Right cardiac atrium (tissue), 5 donors: ENCODE results near the gene GPR153. TPM values are rescaled to one million over a fixed set of nuclear protein-coding genes. Genes with fewer than 3 reads are reported as not detected.
A peak's percentile ranks its signal among the peaks of the same experiment; 100 is the strongest.
"Not testable (repeated sequence)": the region's sequence is repeated elsewhere in the genome, so short reads cannot be mapped to it uniquely, and the experiment has no call there.

Source experiments
- ATAC-seq, 2 donors: fragments of 200-7000 bp; cut with Tn5 transposase; one replicate each; pipeline versions ENCODE4 v1.8.0 to v1.9.1; 2020; ENCODE audit warnings: moderate library complexity in 2 of 2, mild to moderate bottlenecking in 1 of 2
- DNase-seq, 3 donors: peaks; one replicate each; pipeline ENCODE4 v3.0.0-alpha.2; 2020
- H3K27ac ChIP-seq: one replicate; pipeline ENCODE4 v1.5.1; 2013; ENCODE audit warnings: mild to moderate bottlenecking, low read length, control low read depth, moderate library complexity
- H3K27me3 ChIP-seq: one replicate; pipeline ENCODE4 v1.6.1; 2013; ENCODE audit not compliant: control insufficient read depth, insufficient read depth
- H3K4me1 ChIP-seq: one replicate; pipeline ENCODE4 v1.6.1; 2013; ENCODE audit warnings: low read length; ENCODE audit not compliant: control insufficient read depth, insufficient read depth
- H3K4me3 ChIP-seq: one replicate; pipeline ENCODE4 v1.5.1; 2013; ENCODE audit warnings: low read length, control low read depth
- H3K9me3 ChIP-seq: one replicate; pipeline ENCODE4 v1.6.1; 2013; ENCODE audit warnings: low read length; ENCODE audit not compliant: control insufficient read depth
- WGBS: extraction: QIAGEN DNeasy Blood & Tissue Kit; methylation state at CpG from one replicate; pipeline ENCODE4 v1.1.7; 2013; 5-methylcytosine and 5-hydroxymethylcytosine counted together
- intact Hi-C, 4 donors: fragments of 100-400 bp; cut with DNase I; formaldehyde crosslinking; loops; one replicate each; pipeline versions ENCODE4 v1.11.0 to v1.14.0; 2022 to 2023
- long read RNA-seq, 4 donors: library from polyadenylated mRNA; unstranded; transcript quantifications; one replicate each; pipeline ENCODE4 v2.0.0, GENCODE V29; 2020 to 2021
- polyA plus RNA-seq: library from polyadenylated mRNA; stranded (reverse); fragments of 200-250 nt; gene quantifications from one replicate; pipeline ENCODE4 v1.2.3, GENCODE V29; 2013
- total RNA-seq, 4 donors: library from RNA; stranded (reverse); fragmentation: NEBNext Ultra II Directional; extraction: Animal tissue kit (Norgen Biotek cat#: 25700); gene quantifications; one replicate each; pipeline ENCODE4 v1.2.1, GENCODE V29; 2021
- donor health status: healthy with polysubstance abuse.
- donor health status: DM: no; HTN: yes; CAD: no.
- donor health status: DM: no; HTN: no; CAD: no.
- donor health status: DM: no; HTN: yes; CAD: no; lungs with severe emphysema.
- donor health status: DM: yes; HTN: yes; CAD: no.

Gene GPR153
- total RNA-seq (10 to 100 TPM in 2 of 4 donors, 1 to 10 TPM in 2; 6.7 to 14.3 (median 10.5) TPM), polyA plus RNA-seq (9.3 TPM)
- long read RNA-seq, donor 1, full-length matches to known transcripts: 4 of 47 reads
- long read RNA-seq, donor 1, partial matches to known transcripts: 39 of 47 reads
- long read RNA-seq, donor 1, other reads (novel, unspliced or antisense): 4 of 47 reads
- long read RNA-seq, donor 2, full-length matches to known transcripts: 7 of 30 reads
- long read RNA-seq, donor 2, partial matches to known transcripts: 10 of 30 reads
- long read RNA-seq, donor 2, other reads (novel, unspliced or antisense): 13 of 30 reads
- long read RNA-seq, donor 3, partial matches to known transcripts: 25 of 27 reads
- long read RNA-seq, donor 3, other reads (novel, unspliced or antisense): 2 of 27 reads
- long read RNA-seq, donor 4, full-length matches to known transcripts: 11 of 61 reads
- long read RNA-seq, donor 4, partial matches to known transcripts: 13 of 61 reads
- long read RNA-seq, donor 4, other reads (novel, unspliced or antisense): 37 of 61 reads

DNA sequence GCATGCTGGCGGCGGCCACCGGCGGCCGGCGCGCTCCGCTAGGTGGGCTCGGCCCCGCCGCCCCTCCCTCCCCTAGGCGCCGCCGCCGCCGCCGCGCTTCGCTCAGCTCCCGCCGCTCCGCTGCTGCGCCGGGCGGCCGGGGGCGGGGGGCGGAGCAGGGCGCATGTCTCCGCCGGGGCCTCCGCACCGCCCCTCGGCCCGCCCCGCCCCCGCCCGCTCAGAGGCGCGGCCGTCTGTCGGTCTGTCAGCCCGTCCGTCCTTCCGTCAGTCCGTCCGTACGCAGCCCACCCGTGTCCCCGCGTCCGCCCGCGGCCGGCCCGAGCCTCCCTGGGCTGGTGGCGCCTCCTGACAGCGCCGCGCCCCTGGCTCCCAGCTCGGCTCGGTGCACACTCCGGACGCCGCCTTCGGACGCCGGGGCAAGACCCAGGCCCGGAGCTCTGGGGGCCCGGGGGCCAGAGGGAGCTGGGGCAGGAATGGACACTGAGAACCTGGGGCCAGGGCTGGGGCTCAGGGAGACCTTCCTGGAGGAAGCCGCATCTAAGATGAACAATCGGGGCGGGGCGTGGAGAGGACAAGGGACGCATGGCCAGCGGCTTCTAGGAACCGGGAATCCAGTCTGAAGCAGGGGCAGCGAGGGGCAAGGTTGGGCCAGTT lies at the start of gene GPR153:
Gene GPR153 (minus strand): TSS at position 138 of the 654 bp plus-strand sequence. CDS start 6,193 bp downstream, outside the sequence.
- intact Hi-C loops: no loop called here
- Histone ChIP-seq H3K9me3 (no peaks in the 10 kb centered on the region), H3K27ac (no peak within 1 kb of the TSS), H3K27me3 (no peaks in the 10 kb centered on the region), H3K4me3 (peak within 1 kb of the TSS; percentile 64), H3K4me1 (no peaks in the 10 kb centered on the region)
- WGBS: 1% methylated on average over 78 of the region's 78 CpGs
- DNase-seq (peak; percentile 58 to 87 (median 79)), ATAC-seq (peak; percentile 57 to 59)

DNA sequence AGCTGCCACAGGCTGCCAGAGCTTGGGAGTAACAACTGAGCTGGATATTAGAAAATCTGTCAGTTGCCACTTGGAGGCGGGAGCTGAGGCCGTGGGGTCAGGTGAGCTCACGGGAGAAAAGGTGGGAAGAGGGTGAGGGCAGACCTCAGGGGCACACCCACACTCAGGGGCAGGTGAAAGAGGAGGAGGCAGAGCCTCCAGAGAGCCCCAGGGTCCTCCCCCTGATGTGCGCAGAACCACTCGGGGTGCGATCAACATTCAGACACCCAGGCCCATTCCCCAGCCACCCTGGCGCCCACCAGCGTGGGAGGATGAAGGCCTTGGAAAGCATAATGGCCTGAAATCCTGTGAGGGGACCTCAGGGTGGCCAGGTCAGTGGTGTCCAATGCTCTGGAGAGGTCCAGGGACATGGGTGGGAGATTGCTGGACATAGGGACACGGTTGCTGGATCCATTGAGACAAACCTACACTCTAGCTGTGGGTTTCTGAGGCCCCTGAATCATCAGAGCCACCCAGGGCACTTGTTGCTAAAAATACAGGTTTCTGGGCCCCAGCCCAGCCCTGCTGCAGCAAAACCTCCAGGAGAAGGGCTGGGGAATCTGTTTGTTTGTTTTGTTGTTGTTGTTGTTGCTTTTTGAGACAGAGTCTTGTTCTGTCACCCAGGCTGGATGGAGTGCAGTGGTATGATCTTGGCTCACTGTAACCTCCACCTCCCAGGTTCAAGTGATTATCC lies 49.4 kb upstream of the GPR153 start:
- 92% methylated on average over 9 of the region's 9 CpGs for WGBS
- Histone ChIP-seq H3K9me3 (no peaks in the 10 kb centered on the region), H3K27ac (no peak overlapping the region), H3K4me1 (no peaks in the 10 kb centered on the region), H3K27me3 (no peaks in the 10 kb centered on the region), H3K4me3 (no peak overlapping the region)
- ATAC-seq: no peak
- intact Hi-C loops: no loop called here
- no peak for DNase-seq

DNA sequence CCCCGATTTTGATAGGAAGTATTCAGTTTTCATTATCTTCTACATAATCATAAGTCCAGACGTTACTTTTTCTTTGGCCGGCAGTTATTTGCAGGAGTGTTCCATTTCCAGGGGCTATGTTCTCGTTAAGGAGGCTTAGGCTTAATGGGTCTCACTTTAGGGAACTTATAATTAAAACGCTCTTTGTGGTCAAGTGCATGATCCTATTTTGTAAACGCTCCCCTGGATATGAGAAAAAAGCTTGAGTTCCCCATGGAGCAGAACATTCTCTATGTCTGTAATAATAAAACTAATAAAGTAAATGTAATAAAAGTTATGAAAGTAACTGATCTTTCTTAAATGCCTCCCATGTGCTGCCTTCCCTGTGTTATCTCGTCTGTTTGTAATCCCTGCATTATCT lies 48.7 kb upstream of the GPR153 start:
- H3K27ac ChIP-seq: no peak overlapping the region
- H3K4me3 ChIP-seq: no peak overlapping the region
- no peaks in the 10 kb centered on the region for H3K4me1 ChIP-seq
- H3K27me3 ChIP-seq: no peaks in the 10 kb centered on the region
- no peak for DNase-seq
- intact Hi-C loops: no loop called here
- no peaks in the 10 kb centered on the region for H3K9me3 ChIP-seq
- ATAC-seq: no peak
- 83% methylated on average over 7 of the region's 7 CpGs for WGBS

DNA sequence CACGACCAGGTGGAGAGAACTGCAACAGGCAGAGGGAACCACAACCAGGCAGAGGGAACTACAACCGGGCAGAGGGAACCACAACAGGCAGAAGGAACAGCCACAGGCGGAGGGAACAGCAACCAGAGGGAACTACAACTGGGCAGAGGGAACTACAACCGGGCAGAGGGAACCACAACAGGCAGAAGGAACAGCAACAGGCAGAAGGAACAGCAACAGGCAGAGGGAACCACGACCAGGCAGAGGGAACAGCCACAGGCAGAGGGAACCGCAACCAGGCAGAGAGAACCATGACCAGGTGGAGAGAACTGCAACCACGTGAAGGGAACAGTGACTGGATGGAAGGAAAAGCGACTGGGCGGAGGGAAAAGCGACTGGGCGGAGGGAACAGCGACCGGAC lies 47.6 kb upstream of the GPR153 start:
- intact Hi-C loops: no loop called here
- H3K4me3 ChIP-seq: no peak overlapping the region
- WGBS: 95% methylated on average over 13 of the region's 13 CpGs

DNA sequence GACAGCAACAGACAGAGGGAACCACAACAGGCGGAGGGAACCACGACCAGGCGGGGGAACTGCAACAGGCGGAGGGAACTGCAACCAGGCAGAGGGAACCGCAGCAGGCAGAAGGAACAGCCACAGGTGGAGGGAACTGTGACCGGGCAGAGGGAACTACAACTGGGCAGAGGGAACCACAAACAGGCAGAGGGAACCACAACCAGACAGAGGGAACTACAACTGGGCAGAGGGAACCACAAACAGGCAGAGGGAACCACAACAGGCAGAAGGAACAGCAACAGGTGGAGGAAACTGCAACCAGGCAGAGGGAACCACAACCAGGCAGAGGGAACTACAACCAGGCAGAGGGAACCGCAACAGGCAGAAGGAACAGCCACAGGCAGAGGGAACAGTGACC lies 46.8 kb upstream of the GPR153 start:
- H3K27ac ChIP-seq, H3K4me3 ChIP-seq, H3K9me3 ChIP-seq, ATAC-seq, intact Hi-C loops, DNase-seq, H3K4me1 ChIP-seq, H3K27me3 ChIP-seq: not testable (repeated sequence)
- WGBS: 90% methylated on average over 7 of the region's 7 CpGs

More for the DNA sequence above, 47.6 kb upstream of the GPR153 start:
- H3K27ac ChIP-seq: no peak overlapping the region
- H3K4me1 ChIP-seq: no peaks in the 10 kb centered on the region
- DNase-seq (peak in 1 of 3 donors; percentile 15), ATAC-seq (no peak)
- no peaks in the 10 kb centered on the region for H3K27me3 ChIP-seq
- no peaks in the 10 kb centered on the region for H3K9me3 ChIP-seq

DNA sequence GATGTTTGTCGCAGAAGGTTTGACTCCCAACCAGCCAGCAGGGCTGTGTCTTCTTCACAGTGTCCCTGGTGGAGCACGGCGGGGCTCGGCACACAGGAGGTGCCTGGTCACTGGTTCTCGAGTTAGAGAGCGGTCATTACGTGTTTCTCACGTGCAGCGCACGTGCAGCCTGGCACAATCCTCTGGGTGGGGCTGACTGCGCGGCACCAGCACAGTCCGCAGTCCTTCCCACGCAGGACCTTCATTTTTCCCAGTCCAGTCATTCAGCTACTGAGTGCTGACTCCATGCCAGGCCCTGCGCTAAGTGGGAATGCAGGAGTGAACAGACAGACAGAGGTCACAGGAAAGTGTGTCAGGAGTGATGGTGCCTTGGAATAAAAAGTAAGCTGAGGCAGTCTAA lies 46.2 kb upstream of the GPR153 start:
- Histone ChIP-seq H3K27me3 (no peaks in the 10 kb centered on the region), H3K4me3 (no peak overlapping the region), H3K4me1 (no peaks in the 10 kb centered on the region), H3K27ac (no peak overlapping the region), H3K9me3 (no peaks in the 10 kb centered on the region)
- 95% methylated on average over 15 of the region's 15 CpGs for WGBS
- ATAC-seq (peak in 1 of 2 donors; percentile 20), DNase-seq (peak in 1 of 3 donors; percentile 32)
- intact Hi-C loops: no loop called here

DNA sequence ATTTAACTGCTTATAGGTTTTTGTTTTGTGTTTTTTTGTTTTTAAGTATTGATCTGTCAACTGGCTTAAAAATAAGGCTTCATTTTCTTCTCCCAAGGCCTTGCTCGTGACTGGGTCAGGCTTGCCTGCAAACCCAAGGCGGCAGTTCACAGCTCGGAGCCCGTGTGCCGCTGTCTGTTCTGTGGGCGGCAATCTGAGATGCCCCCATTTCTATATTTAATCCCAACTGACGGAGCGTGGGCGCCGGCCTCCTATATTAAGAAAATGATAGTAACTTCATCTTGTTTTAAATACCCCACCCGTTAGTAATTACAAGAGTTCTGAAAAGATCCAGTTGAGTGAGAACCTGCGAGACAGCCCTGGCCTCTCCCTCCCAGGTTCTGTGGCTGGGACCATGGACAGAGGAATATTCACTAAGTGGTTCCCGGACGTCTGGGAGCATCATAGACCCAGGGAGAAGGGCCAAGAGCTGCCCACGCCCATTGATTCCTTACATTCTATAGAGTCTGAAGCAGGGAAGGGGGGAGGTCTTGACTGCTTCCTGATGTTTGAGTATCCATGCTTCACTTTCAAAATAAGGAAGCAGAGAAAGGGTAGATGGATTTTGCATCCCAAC lies 42.6 kb upstream of the GPR153 start:
- Histone ChIP-seq H3K27me3 (no peaks in the 10 kb centered on the region), H3K4me3 (no peak overlapping the region), H3K9me3 (no peaks in the 10 kb centered on the region), H3K27ac (no peak overlapping the region), H3K4me1 (no peaks in the 10 kb centered on the region)
- peak in 1 of 3 donors; percentile 18 for DNase-seq
- intact Hi-C loops: no loop called here
- WGBS: 86% methylated on average over 15 of the region's 15 CpGs
- no peak for ATAC-seq

DNA sequence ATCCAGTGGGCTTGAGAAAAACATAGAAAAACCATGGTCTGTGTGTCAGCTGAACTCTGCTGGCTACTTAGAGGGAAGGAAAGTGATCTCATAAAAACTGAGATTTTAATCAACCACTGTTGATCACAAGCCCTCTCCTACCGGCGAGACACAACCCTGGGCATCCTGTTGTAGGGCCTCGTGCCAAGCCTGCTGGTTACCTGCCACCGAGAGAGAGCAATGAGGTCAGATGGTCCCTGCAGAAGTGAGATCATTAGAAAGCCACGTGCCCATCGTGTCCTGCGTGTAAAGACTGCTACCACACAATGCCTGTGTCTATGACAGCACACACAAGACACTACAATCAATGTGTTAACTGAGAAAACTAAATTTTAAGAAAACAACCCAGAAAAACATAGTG lies 41.7 kb upstream of the GPR153 start:
- no peaks in the 10 kb centered on the region for H3K27me3 ChIP-seq
- H3K4me3 ChIP-seq: no peak overlapping the region
- H3K4me1 ChIP-seq: no peaks in the 10 kb centered on the region
- no peak for DNase-seq
- intact Hi-C loops: no loop called here
- H3K9me3 ChIP-seq: no peaks in the 10 kb centered on the region
- ATAC-seq: no peak
- no peak overlapping the region for H3K27ac ChIP-seq
- WGBS: 85% methylated on average over 7 of the region's 7 CpGs

DNA sequence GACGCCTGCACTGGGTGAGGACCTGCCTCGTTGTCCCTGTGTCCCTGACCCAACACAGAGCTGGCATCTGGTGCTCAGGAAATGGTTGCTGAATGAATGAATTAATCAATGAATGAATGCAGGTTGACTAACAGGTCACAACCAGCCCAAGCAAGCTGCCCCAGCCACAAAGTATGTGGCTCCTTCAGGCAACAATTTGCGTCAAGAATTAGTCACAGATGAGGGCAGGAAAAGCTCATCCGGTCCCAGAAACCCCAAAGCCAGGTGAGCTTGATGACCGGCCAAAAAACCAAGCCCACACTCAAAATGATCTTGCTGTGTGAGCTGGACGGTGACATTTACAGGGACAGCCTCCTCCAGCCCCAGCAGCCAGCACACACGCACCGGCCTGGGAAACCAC lies 40.6 kb upstream of the GPR153 start:
- H3K4me3 ChIP-seq: no peak overlapping the region

DNA sequence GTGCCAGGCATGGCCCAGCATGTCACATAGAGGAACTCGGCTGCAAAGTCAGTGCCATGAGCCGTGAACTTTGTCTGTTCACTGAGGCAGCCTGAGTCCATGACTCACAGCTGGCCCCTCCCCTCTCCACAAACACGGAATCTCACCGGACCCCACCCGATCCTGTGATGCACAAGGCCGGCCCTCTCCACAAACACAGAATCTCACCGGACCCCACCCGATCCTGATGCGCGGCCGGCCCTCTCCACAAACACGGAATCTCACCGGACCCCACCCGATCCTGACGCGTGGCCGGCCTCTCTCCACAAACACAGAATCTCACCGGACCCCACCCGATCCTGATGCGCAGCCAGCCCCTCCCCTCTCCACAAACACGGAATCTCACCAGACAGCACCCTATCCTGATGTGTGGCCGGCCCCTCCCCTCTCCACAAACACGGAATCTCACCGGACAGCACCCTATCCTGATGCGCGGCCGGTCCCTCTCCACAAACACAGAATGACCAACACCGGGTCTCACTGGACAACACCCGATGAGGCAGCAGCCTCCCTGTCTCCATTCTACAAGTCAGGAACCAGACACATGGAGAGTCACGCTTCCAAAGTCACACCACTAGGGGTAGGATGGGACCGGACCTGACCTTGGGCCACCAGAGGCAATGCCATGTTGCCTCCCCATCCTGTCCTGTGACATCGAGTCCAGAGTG lies 39.6 kb upstream of the GPR153 start:
- ATAC-seq (peak in 1 of 2 donors; percentile 31), DNase-seq (no peak)
- Histone ChIP-seq H3K4me1 (no peaks in the 10 kb centered on the region), H3K9me3 (no peaks in the 10 kb centered on the region), H3K4me3 (no peak overlapping the region), H3K27me3 (no peaks in the 10 kb centered on the region), H3K27ac (no peak overlapping the region)
- WGBS: 91% methylated on average over 32 of the region's 32 CpGs
- intact Hi-C loops: no loop called here

More for the DNA sequence above, 40.6 kb upstream of the GPR153 start:
- 94% methylated on average over 8 of the region's 8 CpGs for WGBS
- H3K27me3 ChIP-seq: no peaks in the 10 kb centered on the region
- no peak for ATAC-seq
- no peak for DNase-seq
- H3K9me3 ChIP-seq: no peaks in the 10 kb centered on the region
- H3K27ac ChIP-seq: no peak overlapping the region
- no peaks in the 10 kb centered on the region for H3K4me1 ChIP-seq
- intact Hi-C loops: no loop called here
